GM12878 (cell line): ENCODE data around the gene ASAP2. TPM values are rescaled to one million over a fixed set of nuclear protein-coding genes. Genes with fewer than 3 reads are reported as not detected.
"Not testable (repeated sequence)": the region's sequence is repeated elsewhere in the genome, so short reads cannot be mapped to it uniquely, and the experiment has no call there.

Experiments used
- ATAC-seq: fragments of 200-7000 bp; cut with Tn5 transposase; 3 replicates; pipeline ENCODE4 v1.9.1; 2020; ENCODE audit warnings: mild to moderate bottlenecking, moderate library complexity
- BruUV-seq: library from RNA; stranded (reverse); fragments of 400-500 nt; replicated peaks from 2 replicates; lab custom pipeline; 2021; lab: Mats Ljungman, UMichigan
- CTCF ChIA-PET: fragments of 300-600 bp; sonication (Branson Sonifier 250); formaldehyde crosslinking; extraction: SDS; loops from one replicate; lab custom pipeline; 2021; ENCODE audit warnings: inconsistent platforms; lab: Yijun Ruan, JAX
- POLR2A ChIA-PET: fragments of 350-600 bp; formaldehyde crosslinking; extraction: SDS; loops from one replicate; lab custom pipeline; 2021; ENCODE audit warnings: inconsistent platforms; lab: Charles Lee
- RAD21 ChIA-PET: fragments of 300-600 bp; sonication (Branson Sonifier 250); formaldehyde crosslinking; loops from one replicate; lab custom pipeline; 2023; ENCODE audit warnings: antibody characterized with exemption; ENCODE audit not compliant: unreplicated experiment; lab: Charles Lee
- SMC1A ChIA-PET: fragments of 300-600 bp; sonication (Branson Sonifier 250); formaldehyde crosslinking; loops from one replicate; lab custom pipeline; 2023; ENCODE audit not compliant: unreplicated experiment, uncharacterized antibody; lab: Charles Lee
- DNase-seq: peaks from one replicate; pipeline ENCODE4 v3.0.0-alpha.2; 2011; ENCODE audit warnings: low read depth, low spot score
- FAIRE-seq: peaks from 3 replicates; lab custom pipeline; 2011; peaks lifted over from hg19 to GRCh38; lab: Jason Lieb, UNC
- H2AFZ ChIP-seq: 2 replicates; pipeline ENCODE4 v1.6.0; 2011; ENCODE audit warnings: low read depth, low read length, control low read depth; ENCODE audit not compliant: control insufficient read depth
- H3K27ac ChIP-seq: 2 replicates; pipeline ENCODE4 v1.5.1; 2011; ENCODE audit warnings: control low read depth; ENCODE audit not compliant: control insufficient read depth, insufficient read depth
- H3K27me3 ChIP-seq, 2 experiments: replicated peaks in 1 of 2; 2 replicates each; pipeline versions ENCODE4 v1.6.0 to v1.6.1; 2011; ENCODE audit warnings: low read length in 1 of 2; ENCODE audit not compliant: control insufficient read depth in 2 of 2, insufficient read depth in 2 of 2
- H3K36me3 ChIP-seq, 2 experiments: 2 replicates each; pipeline ENCODE4 v1.5.1; 2011; ENCODE audit warnings: low read length in 1 of 2; ENCODE audit not compliant: control insufficient read depth in 2 of 2, insufficient read depth in 2 of 2
- H3K4me1 ChIP-seq: 2 replicates; pipeline ENCODE4 v1.6.1; 2011; ENCODE audit warnings: mild to moderate bottlenecking, low read length, moderate library complexity, mixed read lengths; ENCODE audit not compliant: control insufficient read depth, insufficient read depth
- H3K4me2 ChIP-seq: 2 replicates; pipeline ENCODE4 v1.6.0; 2011; ENCODE audit warnings: control low read depth; ENCODE audit not compliant: control insufficient read depth, insufficient read depth
- H3K4me3 ChIP-seq: fragments of 200-600 bp; sonication (generic); 2 replicates; pipeline ENCODE4 v1.5.1; 2016
- H3K79me2 ChIP-seq: 2 replicates; pipeline ENCODE4 v1.6.0; 2011; ENCODE audit warnings: low read length; ENCODE audit not compliant: control insufficient read depth, insufficient read depth
- H3K9ac ChIP-seq: 2 replicates; pipeline ENCODE4 v1.8.0; 2011; ENCODE audit warnings: low read length, control low read depth, mixed read lengths; ENCODE audit not compliant: control insufficient read depth, insufficient read depth
- H3K9me3 ChIP-seq: replicated peaks from 3 replicates; pipeline ENCODE4 v1.5.1; 2011; ENCODE audit warnings: mild to moderate bottlenecking, low read length; ENCODE audit not compliant: control insufficient read depth, insufficient read depth
- H4K20me1 ChIP-seq: 2 replicates; pipeline ENCODE4 v1.6.0; 2011; ENCODE audit not compliant: control insufficient read depth, insufficient read depth
- BCL11A ChIP-seq: IDR thresholded peaks from 2 replicates; pipeline ENCODE4 v1.6.1; 2011; ENCODE audit warnings: low read depth, low read length
- CBFB ChIP-seq: IDR thresholded peaks from 2 replicates; pipeline ENCODE4 v1.6.1; 2016; ENCODE audit warnings: antibody characterized with exemption, low read depth
- CEBPB ChIP-seq, 2 experiments: fragments of 150-350 bp in 1 of 2; IDR thresholded peaks; 2 replicates each; pipeline ENCODE4 v1.6.1; 2012 to 2014; ENCODE audit warnings: low read depth in 2 of 2, low read length in 2 of 2, borderline replicate concordance in 1 of 2, inconsistent platforms in 1 of 2
- CREB1 ChIP-seq: IDR thresholded peaks from 2 replicates; pipeline ENCODE4 v1.6.1; 2012; ENCODE audit warnings: low read depth, mild to moderate bottlenecking, inconsistent platforms
- DPF2 ChIP-seq: fragments of 450-650 bp; IDR thresholded peaks from 2 replicates; pipeline ENCODE4 v1.6.1; 2017; ENCODE audit warnings: mild to moderate bottlenecking
- EP300 ChIP-seq, 2 experiments: fragments of 150-350 bp in 1 of 2; IDR thresholded peaks; 2 replicates each; pipeline ENCODE4 v1.6.1; 2011 to 2012; ENCODE audit warnings: low read depth in 2 of 2, low read length in 2 of 2, borderline replicate concordance in 1 of 2, improper control_type of control experiment in 1 of 2, inconsistent platforms in 1 of 2; ENCODE audit not compliant: control insufficient read depth in 1 of 2
- IKZF2 ChIP-seq, 2 experiments: fragments of 450-650 bp; IDR thresholded peaks; 2 replicates each; pipeline ENCODE4 v1.6.1; 2017; ENCODE audit warnings: mild to moderate bottlenecking in 2 of 2, moderate library complexity in 2 of 2
- NBN ChIP-seq: fragments of 450-650 bp; IDR thresholded peaks from 2 replicates; pipeline ENCODE4 v1.6.1; 2016
- SREBF1 ChIP-seq: IDR thresholded peaks from 2 replicates; pipeline ENCODE4 v1.6.1; 2012; ENCODE audit warnings: mild to moderate bottlenecking, low read length
- TBL1XR1 ChIP-seq: IDR thresholded peaks from 2 replicates; pipeline ENCODE4 v1.6.1; 2012; ENCODE audit warnings: low read depth, low read length, improper control_type of control experiment
- TCF12 ChIP-seq: IDR thresholded peaks from 2 replicates; pipeline ENCODE4 v1.6.1; 2011; ENCODE audit warnings: low read depth, mild to moderate bottlenecking, low read length
- TCF3 ChIP-seq: IDR thresholded peaks from 2 replicates; pipeline ENCODE4 v1.6.1; 2012; ENCODE audit warnings: low read depth, mild to moderate bottlenecking, low read length, borderline replicate concordance; ENCODE audit not compliant: insufficient read depth
- YBX1 ChIP-seq: fragments of 450-650 bp; IDR thresholded peaks from 2 replicates; pipeline ENCODE4 v1.6.1; 2016; ENCODE audit warnings: antibody characterized with exemption
- ZSCAN29 ChIP-seq: fragments of 450-650 bp; IDR thresholded peaks from 2 replicates; pipeline ENCODE4 v1.6.1; 2017; ENCODE audit warnings: mild to moderate bottlenecking, moderate library complexity
- WGBS: methylation state at CpG from one replicate; pipeline ENCODE4 v1.1.6; 2016; ENCODE audit warnings: low lambda C conversion rate; ENCODE audit not compliant: insufficient replicate concordance, insufficient coverage; ENCODE audit errors: missing lambda C conversion rate; 5-methylcytosine and 5-hydroxymethylcytosine counted together
- in situ Hi-C: fragments of 300-500 bp; cut with MboI; formaldehyde crosslinking; loops from 9 replicates; pipeline ENCODE4 v1.14.3; 2018; ENCODE audit warnings: mixed read lengths
- intact Hi-C: fragments of 100-400 bp; cut with micrococcal nuclease; formaldehyde crosslinking; loops from one replicate; pipeline ENCODE4 v1.14.2; 2022; ENCODE audit not compliant: unreplicated experiment
- polyA plus RNA-seq, 11 experiments: library from polyadenylated mRNA; depleted of rRNA in 4 of 11; unstranded in 6 of 11; stranded (reverse) in 5 of 11; fragments of >200 nt; fragmentation: Nextera tagmentation in 4 of 11; fragmentation: Illumina TruSeq in 1 of 11; extraction: Ambion mirVana in 4 of 11; extraction: Trizol in 1 of 11; gene quantifications; 1 replicate in 1 of 11; 2 replicates in 10 of 11; pipeline versions ENCODE4 v1.2.1 to v1.2.3, GENCODE V29; 2011 to 2016; ENCODE audit warnings: inconsistent platforms in 2 of 11, missing spikeins in 2 of 11, low read depth in 1 of 11
- total RNA-seq, 4 experiments: library from RNA; depleted of rRNA in 3 of 4; stranded (reverse); fragments of >200 nt in 3 of 4; fragmentation: Illumina TruSeq in 1 of 4; extraction: Trizol in 1 of 4; gene quantifications; 2 replicates each; pipeline versions ENCODE4 v1.2.1 to v1.2.3, GENCODE V29; 2013 to 2021
- TF ChIP-seq, protein P1 (sequence below): fragments of 450-650 bp; IDR thresholded peaks from 2 replicates; pipeline ENCODE4 v1.6.1; 2017; ENCODE audit warnings: borderline replicate concordance
- TF ChIP-seq, protein P2 (sequence below): IDR thresholded peaks from 2 replicates; pipeline ENCODE4 v1.6.1; 2012; ENCODE audit warnings: low read length, inconsistent platforms

Gene ASAP2
- total and polyA plus RNA-seq, 10 of the 15 experiments (the other 5 are each of a cell fraction or from before 2014, with no cell fraction given), result 0.05 to 0.27 (median 0.07) TPM; not detected in 4

DNA sequence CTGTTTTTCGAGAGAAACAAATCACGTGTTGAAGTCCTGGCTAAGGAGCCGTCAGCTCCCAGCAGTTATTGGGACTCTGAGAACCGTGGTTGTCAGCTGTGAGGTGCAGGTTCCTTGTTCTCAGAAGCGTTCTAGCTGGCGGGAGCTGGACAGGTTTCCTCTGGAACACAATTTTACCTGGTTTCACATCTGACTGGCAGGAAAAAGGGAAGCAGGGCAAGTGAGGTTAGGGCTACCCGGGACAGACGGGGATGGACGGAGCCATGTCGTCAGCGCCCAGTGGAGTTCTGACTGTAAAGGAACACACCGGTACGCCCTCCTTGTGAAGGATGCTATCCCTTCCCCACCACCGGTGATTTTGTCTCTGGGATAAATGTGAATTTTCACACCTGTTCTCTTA is 190.6 kb downstream of the ASAP2 start:
- Histone ChIP-seq H2AFZ (no peak overlapping the region), H3K36me3 (no peaks in the 10 kb centered on the region), H3K9ac (no peak overlapping the region), H4K20me1 (no peaks in the 10 kb centered on the region), H3K79me2 (no peaks in the 10 kb centered on the region), H3K27me3 (no peaks in the 10 kb centered on the region), H3K4me3 (no peak overlapping the region), H3K27ac (no peak overlapping the region), H3K9me3 (no peaks in the 10 kb centered on the region), H3K4me1 (no peaks in the 10 kb centered on the region), H3K4me2 (no peak overlapping the region)
- ATAC-seq, result no peak
- ChIA-PET RAD21 (no interaction called here), CTCF (no interaction called here), SMC1A (no interaction called here), POLR2A (no interaction called here)
- no peak for TF ChIP-seq SREBF1
- no peak for TF ChIP-seq BCL11A
- TF ChIP-seq IKZF2 (IDR thresholded peaks at IDR 0.05), result no peak
- TF ChIP-seq DPF2, result no peak
- no peak for TF ChIP-seq NBN
- TF ChIP-seq, protein P1, sequence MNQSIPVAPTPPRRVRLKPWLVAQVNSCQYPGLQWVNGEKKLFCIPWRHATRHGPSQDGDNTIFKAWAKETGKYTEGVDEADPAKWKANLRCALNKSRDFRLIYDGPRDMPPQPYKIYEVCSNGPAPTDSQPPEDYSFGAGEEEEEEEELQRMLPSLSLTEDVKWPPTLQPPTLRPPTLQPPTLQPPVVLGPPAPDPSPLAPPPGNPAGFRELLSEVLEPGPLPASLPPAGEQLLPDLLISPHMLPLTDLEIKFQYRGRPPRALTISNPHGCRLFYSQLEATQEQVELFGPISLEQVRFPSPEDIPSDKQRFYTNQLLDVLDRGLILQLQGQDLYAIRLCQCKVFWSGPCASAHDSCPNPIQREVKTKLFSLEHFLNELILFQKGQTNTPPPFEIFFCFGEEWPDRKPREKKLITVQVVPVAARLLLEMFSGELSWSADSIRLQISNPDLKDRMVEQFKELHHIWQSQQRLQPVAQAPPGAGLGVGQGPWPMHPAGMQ, result no peak
- TF ChIP-seq CEBPB (IDR thresholded peaks at IDR 0.05; ENCODE audit: borderline replicate concordance in 1 of 2, low read depth in 2 of 2, low read length in 2 of 2), result no peak
- TF ChIP-seq, protein P2, sequence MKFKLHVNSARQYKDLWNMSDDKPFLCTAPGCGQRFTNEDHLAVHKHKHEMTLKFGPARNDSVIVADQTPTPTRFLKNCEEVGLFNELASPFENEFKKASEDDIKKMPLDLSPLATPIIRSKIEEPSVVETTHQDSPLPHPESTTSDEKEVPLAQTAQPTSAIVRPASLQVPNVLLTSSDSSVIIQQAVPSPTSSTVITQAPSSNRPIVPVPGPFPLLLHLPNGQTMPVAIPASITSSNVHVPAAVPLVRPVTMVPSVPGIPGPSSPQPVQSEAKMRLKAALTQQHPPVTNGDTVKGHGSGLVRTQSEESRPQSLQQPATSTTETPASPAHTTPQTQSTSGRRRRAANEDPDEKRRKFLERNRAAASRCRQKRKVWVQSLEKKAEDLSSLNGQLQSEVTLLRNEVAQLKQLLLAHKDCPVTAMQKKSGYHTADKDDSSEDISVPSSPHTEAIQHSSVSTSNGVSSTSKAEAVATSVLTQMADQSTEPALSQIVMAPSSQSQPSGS, result no peak
- TF ChIP-seq EP300 (IDR thresholded peaks at IDR 0.05; ENCODE audit: borderline replicate concordance in 1 of 2, control insufficient read depth in 1 of 2, low read depth in 2 of 2, low read length in 2 of 2), result no peak
- TF ChIP-seq CBFB, result no peak
- TF ChIP-seq YBX1, result no peak
- no peak for TF ChIP-seq TCF3
- TF ChIP-seq TBL1XR1, result no peak
- TF ChIP-seq TCF12, result no peak
- TF ChIP-seq ZSCAN29, result no peak
- no peak for TF ChIP-seq CREB1
- no peak for DNase-seq
- 75% methylated on average over 14 of the region's 14 CpGs for WGBS
- BruUV-seq, result no TSS peak
- intact Hi-C loops (no loop called here), in situ Hi-C loops (no loop called here)
- FAIRE-seq, result no peak

DNA sequence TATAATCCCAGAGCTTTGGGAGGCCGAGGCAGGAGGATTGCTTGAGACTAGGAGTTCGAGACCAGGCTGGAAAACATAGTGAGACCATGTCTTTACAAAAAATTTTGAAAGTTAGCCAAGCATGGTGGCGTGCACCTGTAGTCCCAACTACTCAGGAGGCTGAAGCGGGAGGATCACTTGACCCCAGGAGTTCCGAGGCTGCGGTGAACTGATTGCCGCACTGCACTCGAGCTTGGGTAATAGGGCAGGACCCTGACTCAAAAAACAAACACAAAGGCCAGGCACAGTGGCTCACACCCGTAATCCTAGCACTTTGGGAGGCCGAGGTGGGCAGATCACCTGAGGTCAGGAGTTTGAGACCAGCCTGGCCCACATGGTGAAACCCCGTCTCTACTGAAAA is 191.6 kb downstream of the ASAP2 start:
- POLR2A ChIA-PET, FAIRE-seq, intact Hi-C loops, DNase-seq, in situ Hi-C loops, ATAC-seq, H3K9ac ChIP-seq, RAD21 ChIA-PET, H3K4me3 ChIP-seq, H3K4me1 ChIP-seq, H3K9me3 ChIP-seq, CTCF ChIA-PET, H4K20me1 ChIP-seq, H2AFZ ChIP-seq, H3K79me2 ChIP-seq, H3K36me3 ChIP-seq, H3K27me3 ChIP-seq, H3K4me2 ChIP-seq, H3K27ac ChIP-seq, SMC1A ChIA-PET, BruUV-seq: not testable (repeated sequence)
- WGBS, result 64% methylated on average over 11 of the region's 11 CpGs
